Measurements from ENCODE around the gene PANK2.

- no peak for TF ChIP-seq ATF3 (CRISPR knock-in tag; conservative IDR thresholded peaks at IDR 0.05)
- no peak for TF ChIP-seq CTCF (IDR thresholded peaks at IDR 0.05)
- TF ChIP-seq FOXK1 (CRISPR knock-in tag; IDR thresholded peaks at IDR 0.05) = no peak
- TF ChIP-seq ZBTB43 (CRISPR knock-in tag; IDR thresholded peaks at IDR 0.05) = no peak
- no peak for TF ChIP-seq ZNF671 (CRISPR knock-in tag; IDR thresholded peaks at IDR 0.05)
- TF ChIP-seq ATF2 (CRISPR knock-in tag; IDR thresholded peaks at IDR 0.05; ENCODE audit: borderline replicate concordance, low read depth) = no peak
- no peak for TF ChIP-seq ZNF138 (CRISPR knock-in tag; conservative IDR thresholded peaks at IDR 0.05)
Observed at GRCh38 chr20:3864518-3864917, 24.7 kb upstream of the PANK2 start.
